G401 (cell line): ENCODE results near the gene PACSIN2. TPM values are rescaled to one million over a fixed set of nuclear protein-coding genes. Genes with fewer than 3 reads are reported as not detected.

Experiments used
- DNase-seq: peaks from one replicate; pipeline ENCODE4 v3.0.0-alpha.2; 2015; ENCODE audit warnings: low spot score
- in situ Hi-C: cut with HindIII; loops from 2 replicates; pipeline ENCODE4 v1.10.0; 2016; ENCODE audit warnings: low sequenced_read_pairs, mixed read lengths
- total RNA-seq: library from RNA; depleted of rRNA; stranded (reverse); fragments of >200 nt; shearing (Covaris generic); gene quantifications from 2 replicates; pipeline ENCODE4 v1.2.3, GENCODE V29; 2014

PACSIN2 gene
- total RNA-seq, 1 experiment from 2014 or later = 72.5 TPM

DNA sequence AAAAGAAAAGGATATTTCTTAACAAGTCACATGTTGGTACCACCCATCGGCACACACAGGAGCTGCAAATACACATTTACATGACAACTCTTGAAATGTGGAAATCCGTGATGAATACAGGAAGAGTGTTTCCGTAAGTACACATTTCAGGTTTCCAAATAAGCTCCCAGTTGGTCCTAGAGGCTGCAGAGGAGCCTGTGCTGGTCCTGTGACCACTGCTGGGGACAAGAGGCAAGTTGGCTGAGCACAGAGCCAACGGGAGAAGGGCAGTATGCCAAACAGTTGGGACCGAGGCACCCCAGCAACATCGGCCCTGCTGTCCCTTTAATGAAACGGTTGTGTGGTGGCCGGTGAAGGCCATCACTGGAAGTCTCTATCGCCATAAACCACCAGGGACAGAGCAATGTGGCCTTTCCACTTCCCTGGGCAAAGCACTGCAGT lies 119.4 kb downstream of the PACSIN2 start:
- peak; percentile 81 for DNase-seq

DNA sequence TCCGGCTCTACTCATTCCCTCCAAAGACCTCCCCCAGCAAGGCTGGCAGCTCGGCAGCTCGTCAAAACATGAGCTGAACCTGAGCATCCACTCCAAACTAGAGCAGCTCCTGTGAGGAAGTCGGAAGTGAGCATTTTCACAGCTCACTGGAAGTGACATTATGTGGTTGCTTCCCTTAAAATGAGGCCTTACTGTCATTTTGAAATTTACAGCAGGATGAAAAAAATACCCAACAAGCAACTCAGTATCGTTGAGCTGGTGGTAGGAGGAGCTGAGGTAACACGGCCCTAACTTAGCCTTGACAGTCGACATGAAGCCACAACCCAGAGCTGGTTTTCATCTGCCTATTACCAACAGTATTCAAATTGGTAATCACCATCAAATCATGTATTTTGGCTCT lies 119.9 kb downstream of the PACSIN2 start:
- in situ Hi-C loops = no loop called here
- peak; percentile 59 for DNase-seq

More for the DNA sequence above, 119.4 kb downstream of the PACSIN2 start:
- in situ Hi-C loops = no loop called here

- DNase-seq = no peak
- in situ Hi-C loops = no loop called here
Observed at GRCh38 chr22:42893371-42894150, 121.4 kb downstream of the PACSIN2 start.

- DNase-seq = no peak
- in situ Hi-C loops = no loop called here
Observed at GRCh38 chr22:42892571-42893316, 122.2 kb downstream of the PACSIN2 start.

GRCh38 chr22:42892156-42892555 lies 122.8 kb downstream of the PACSIN2 start:
- in situ Hi-C loops = no loop called here
- DNase-seq = no peak

DNA sequence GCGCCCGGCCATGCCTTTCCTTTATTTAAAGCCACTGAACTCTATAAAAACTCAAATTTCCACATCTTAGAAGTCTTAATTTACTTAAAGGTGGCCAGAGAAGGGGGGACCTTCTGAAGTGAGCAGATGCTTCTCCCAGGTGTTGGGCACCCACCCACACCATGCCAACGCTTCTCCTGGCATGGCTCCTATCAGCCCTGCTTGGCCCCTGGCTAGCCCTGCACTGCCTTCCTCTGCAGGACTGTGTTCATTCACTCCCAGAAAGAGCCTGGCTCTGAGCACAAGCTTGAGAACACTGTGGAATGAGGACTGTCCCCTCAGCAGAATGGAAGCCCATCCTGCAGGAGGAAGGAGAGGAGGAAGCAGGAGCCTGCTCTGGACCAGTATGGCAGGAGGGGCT lies 123.3 kb downstream of the PACSIN2 start:
- in situ Hi-C loops = no loop called here
- no peak for DNase-seq

DNA sequence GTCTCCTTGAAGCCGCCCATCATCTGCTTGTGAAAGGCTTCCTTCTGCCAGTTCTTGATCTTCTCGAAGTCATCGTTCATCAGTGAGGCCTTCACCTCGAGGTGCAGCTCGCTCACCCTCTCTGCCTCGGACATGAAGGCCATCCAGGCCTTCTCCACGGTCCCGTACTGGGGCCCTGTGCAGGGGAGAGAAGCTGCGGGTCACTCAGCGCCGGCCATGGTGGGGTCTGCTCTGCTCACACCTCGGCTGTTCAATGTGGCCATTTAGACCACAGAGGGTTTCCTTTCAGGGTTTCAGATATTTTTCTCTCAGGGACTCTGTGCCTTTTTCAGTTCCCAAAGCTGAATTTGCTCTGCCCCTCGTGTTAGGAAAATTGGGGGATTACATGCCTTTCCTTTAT lies 123.9 kb downstream of the PACSIN2 start:
- no peak for DNase-seq
- in situ Hi-C loops = no loop called here

DNA sequence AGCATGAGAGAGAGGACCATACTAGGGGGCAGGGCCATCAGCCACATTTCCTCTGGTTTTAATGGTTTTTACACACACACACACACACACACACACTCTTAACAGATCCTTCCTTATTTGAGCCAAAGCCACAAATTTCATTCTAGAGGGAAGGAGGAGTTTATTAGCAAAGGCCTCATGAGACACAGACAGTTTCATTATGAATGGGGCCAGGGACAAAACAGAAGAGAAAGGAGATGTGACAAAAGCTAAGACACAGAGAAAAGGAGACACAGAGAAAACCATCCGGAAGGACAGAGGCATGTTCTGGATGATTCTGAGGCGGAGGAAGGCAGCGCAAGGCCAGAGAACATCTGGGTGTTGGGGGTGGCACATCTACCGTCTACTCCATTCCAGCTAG lies 125.6 kb downstream of the PACSIN2 start:
- no peak for DNase-seq
- in situ Hi-C loops = no loop called here

GRCh38 chr22:42887523-42888507 lies 127.1 kb downstream of the PACSIN2 start:
- DNase-seq = no peak
- in situ Hi-C loops = no loop called here

DNA sequence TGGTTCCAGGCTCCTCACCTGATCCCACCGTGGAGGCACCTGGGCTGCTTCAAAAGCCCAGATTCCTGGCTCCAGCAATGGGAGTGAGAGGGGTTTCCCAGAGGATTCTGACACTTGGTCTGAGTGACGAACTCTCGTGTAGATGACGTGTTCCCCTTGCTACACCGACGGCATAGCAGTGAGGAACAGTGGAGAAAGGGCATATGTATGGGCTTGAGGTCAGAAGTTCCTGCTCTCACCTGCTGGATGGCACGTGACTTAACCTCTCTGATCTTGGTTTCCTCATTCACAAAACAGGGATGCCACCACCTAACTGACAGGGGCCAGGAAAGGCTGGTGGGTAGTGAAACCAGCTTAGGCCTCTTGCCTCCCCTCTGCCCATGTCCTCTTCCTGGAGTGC lies 127.8 kb downstream of the PACSIN2 start:
- in situ Hi-C loops = no loop called here
- no peak for DNase-seq

DNA sequence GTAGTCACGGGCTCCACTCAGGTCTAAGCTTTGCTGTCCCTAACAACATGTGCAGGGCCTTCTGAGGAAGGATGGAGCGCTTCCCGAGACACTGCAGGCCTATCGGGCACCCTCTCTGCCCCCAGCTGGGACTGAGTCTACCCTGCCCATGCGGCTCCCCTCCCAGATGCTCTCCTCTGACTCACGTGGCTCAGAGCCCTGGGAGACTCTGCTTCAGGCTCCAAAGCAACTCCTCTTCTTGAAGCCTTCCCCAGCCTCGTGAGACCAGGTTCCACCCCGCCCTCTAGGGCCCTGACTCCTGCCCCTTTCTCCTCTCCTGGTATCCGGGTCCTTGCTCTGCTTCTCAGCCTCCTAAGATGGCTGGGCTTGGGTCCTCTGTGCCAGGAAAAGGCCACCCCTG lies 129.5 kb downstream of the PACSIN2 start:
- no peak for DNase-seq
- in situ Hi-C loops = no loop called here

- in situ Hi-C loops = no loop called here
- peak; percentile 47 for DNase-seq
Observed at GRCh38 chr22:42884616-42885375, 130.2 kb downstream of the PACSIN2 start.

DNA sequence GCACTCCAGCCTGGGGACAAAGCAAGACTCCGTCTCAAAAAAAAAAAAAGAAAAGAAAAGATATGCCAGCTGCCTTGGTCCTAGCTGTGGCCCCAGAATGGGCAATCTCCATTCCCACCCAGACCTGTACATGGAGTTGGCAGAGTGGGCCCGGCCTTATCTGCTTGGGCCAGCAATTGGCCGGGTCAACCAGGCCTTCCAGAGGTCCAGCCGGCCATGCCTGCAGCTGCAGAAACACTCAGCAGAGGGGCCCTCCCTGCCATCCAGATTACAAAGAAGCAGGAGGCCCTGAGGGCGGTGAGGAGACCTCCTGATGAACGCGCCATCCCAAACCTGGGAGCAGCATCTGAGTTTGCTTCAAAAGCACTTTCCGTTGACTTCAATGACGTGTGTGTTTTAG lies 131.0 kb downstream of the PACSIN2 start:
- in situ Hi-C loops = no loop called here
- DNase-seq = no peak

GRCh38 chr22:42883121-42883520 lies 131.8 kb downstream of the PACSIN2 start:
- no peak for DNase-seq
- in situ Hi-C loops = no loop called here

GRCh38 chr22:42881982-42882656 lies 132.8 kb downstream of the PACSIN2 start:
- peak; percentile 87 for DNase-seq
- in situ Hi-C loops = no loop called here

DNA sequence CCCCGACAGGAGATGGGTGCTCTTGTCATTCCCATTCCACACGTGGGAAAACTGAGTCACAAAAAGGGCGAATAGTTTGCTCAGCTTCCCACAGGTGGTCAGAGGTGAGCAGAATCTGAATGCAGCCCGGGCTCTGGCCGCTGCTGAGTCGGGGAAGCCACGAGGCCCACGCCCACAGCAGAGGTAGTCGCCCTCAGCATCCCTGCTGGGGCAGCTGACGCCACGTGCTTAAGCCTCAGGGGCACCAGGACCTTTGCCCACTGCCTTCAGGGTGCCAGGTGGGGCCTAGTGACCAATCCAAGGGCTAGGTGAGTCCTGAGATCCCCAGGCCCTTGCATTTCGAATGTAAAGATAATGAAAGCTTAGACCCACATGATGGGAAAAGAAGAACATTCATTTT lies 133.7 kb downstream of the PACSIN2 start:
- DNase-seq = no peak
- in situ Hi-C loops = no loop called here

DNA sequence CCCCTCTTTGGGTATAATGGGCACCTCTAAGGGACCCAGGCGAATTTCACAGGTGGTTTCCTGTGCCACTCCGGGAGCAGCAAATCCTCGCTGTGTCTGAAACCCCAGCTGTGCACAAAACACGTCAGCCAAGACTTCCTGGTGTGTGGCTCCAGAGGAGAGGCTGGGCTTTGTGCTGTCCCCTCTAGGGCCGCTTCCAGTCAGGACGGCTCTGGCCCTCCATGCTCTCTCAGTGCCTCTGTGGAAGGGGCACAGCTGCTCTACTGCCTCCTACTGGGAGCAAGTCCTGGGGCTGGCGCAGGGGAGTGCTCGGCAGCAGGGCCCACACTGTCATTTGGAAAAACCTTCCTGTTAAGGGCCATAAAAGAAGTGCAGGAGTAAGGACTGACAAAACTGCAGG lies 134.1 kb downstream of the PACSIN2 start:
- DNase-seq = no peak
- in situ Hi-C loops = no loop called here

DNA sequence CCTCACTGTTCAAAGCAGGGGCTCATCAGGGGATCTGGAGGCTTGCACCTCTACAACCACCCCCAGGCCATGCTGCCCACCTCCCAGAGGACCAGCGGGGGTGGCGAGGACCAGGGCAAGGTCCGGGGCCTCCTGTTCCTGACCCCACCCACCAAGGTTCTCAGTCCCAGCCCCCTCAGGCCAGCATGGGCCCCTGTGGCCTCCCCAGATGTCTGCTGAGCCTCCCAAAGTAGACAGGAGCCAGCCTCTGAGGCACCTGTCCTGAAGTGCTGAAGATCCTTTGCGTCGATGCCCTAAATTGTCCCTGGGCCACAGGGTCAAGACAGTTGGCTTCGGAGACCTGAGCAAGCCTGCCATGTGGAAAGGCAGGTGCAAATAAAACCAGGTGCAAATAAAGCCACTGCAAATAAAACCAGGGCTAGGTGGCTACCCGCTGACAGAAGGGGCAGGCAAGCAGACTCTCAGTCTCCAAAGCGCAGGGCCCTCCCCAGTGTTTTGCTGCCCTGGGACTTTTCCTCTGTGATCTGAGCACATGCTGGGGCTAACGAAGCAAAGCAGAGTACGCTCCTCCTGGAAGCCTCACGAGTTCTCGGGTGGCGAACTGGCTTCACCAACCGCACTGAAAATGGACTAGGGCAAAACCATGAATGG lies 135.5 kb downstream of the PACSIN2 start:
- no peak for DNase-seq
- in situ Hi-C loops = no loop called here
